Stimulated activated naive CD8-positive, alpha-beta T cell treated with anti-CD3 and anti-CD28 coated beads, Interleukin-15, amount 100 ng/mL, for 72 hours (primary cell): ENCODE results near the gene TEKT3.
A peak's percentile ranks its signal among the peaks of the same experiment; 100 is the strongest.

Source experiments
- ATAC-seq: fragments of 150-1000 bp; cut with Tn5 transposase; 2 replicates; pipeline ENCODE4 v1.10.0; 2021; ENCODE audit warnings: mild to moderate bottlenecking, moderate library complexity
- DNase-seq, 2 donors: peaks; one replicate each; pipeline ENCODE4 v3.0.0; 2021 to 2022
- H3K27ac Mint-ChIP-seq, 2 donors: one replicate each; pipeline ENCODE4 v1.8.0; 2022; ENCODE audit warnings: mild to moderate bottlenecking in 2 of 2, mixed read lengths in 2 of 2, moderate library complexity in 2 of 2
- H3K27me3 Mint-ChIP-seq: one replicate; pipeline ENCODE4 v1.8.0; 2022; ENCODE audit warnings: mixed read lengths
- H3K4me1 Mint-ChIP-seq: one replicate; pipeline ENCODE4 v1.8.0; 2022; ENCODE audit warnings: mild to moderate bottlenecking, mixed read lengths
- H3K4me3 Mint-ChIP-seq, 2 donors: one replicate each; pipeline ENCODE4 v1.8.0; 2022; ENCODE audit warnings: mild to moderate bottlenecking in 2 of 2, mixed read lengths in 2 of 2, moderate library complexity in 1 of 2
- H3K9me3 Mint-ChIP-seq, 2 donors: one replicate each; pipeline ENCODE4 v1.8.0; 2022; ENCODE audit warnings: mixed read lengths in 2 of 2

Gene TEKT3

DNA sequence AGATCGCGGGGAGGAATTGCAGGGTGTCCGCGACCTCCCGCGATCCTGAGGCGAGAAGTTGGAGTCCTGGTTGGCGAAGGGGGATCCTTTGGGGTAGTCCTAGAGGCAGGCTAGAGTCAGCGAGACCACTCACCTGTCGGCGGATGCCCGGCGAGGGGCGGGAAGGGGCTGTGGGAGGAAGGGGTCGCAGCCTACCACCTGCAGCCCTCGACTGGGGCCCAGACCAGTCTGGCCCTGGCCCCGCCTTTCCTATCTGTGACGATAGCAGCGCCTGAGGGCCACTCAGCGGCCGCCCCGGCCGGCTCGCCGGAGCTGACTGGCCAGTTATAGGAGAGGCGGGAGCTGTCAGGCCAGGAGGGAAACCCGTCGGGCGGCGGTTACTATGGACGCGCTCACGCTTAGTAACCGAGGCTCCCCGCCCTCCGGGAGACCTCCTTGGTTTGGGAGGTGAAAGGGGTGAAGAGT lies at the start of gene TEKT3:
TEKT3 (minus strand) TSS at position 213 of the 465 bp plus-strand sequence. CDS start 10,012 bp downstream, outside the sequence.
- H3K4me3 Mint-ChIP-seq: peak within 1 kb of the TSS; percentile 73 to 74
- peaks cover 69% of the 10 kb centered on the region for H3K27me3 Mint-ChIP-seq
- peaks cover 14% of the 10 kb centered on the region for H3K4me1 Mint-ChIP-seq
- ATAC-seq (peak; percentile 81), DNase-seq (peak in 1 of 2 donors; percentile 20)
- H3K27ac Mint-ChIP-seq: peak within 1 kb of the TSS in 1 of 2 donors; percentile 12
- peaks cover 0 to 4% of the 10 kb centered on the region in 2 donors for H3K9me3 Mint-ChIP-seq

GRCh38 chr17:15388356-15389041 lies 47.1 kb upstream of the TEKT3 start:
- H3K4me1 Mint-ChIP-seq: no peaks in the 10 kb centered on the region
- H3K9me3 Mint-ChIP-seq: no peaks in the 10 kb centered on the region
- peaks cover 19% of the 10 kb centered on the region for H3K27me3 Mint-ChIP-seq

GRCh38 chr17:15386083-15386482 lies 44.7 kb upstream of the TEKT3 start:
- no peaks in the 10 kb centered on the region for H3K9me3 Mint-ChIP-seq

More at GRCh38 chr17:15388356-15389041, 47.1 kb upstream of the TEKT3 start:
- no peak overlapping the region for H3K27ac Mint-ChIP-seq
- H3K4me3 Mint-ChIP-seq: no peak overlapping the region
- ATAC-seq (no peak), DNase-seq (no peak)

DNA sequence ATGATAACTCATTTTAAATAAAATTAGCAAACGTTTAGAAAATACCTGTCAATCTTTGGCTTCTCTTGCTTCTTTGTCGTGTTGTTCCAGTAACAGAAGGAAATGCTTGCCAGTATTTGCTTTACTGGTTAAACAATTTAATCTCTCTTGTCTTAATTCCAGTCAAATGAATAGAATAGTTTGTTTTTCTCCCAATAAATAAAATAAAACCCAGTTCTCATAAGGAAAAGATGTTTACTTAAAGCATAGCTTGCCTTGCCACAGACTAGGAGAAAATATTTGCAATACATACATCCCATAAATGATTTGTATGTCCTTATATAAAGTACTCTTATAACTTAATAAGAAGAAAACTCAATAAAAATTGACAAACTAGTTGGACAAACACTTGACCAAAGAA lies 43.9 kb upstream of the TEKT3 start:
- H3K4me1 Mint-ChIP-seq: no peaks in the 10 kb centered on the region
- no peak for ATAC-seq
- DNase-seq: no peak
- H3K27me3 Mint-ChIP-seq: peaks cover 17% of the 10 kb centered on the region
- no peaks in the 10 kb centered on the region for H3K9me3 Mint-ChIP-seq
- no peak overlapping the region for H3K4me3 Mint-ChIP-seq
- H3K27ac Mint-ChIP-seq: no peak overlapping the region

More at GRCh38 chr17:15386083-15386482, 44.7 kb upstream of the TEKT3 start:
- Mint-ChIP-seq H3K4me3 (no peak overlapping the region), H3K27me3 (peaks cover 17% of the 10 kb centered on the region), H3K27ac (no peak overlapping the region), H3K4me1 (no peaks in the 10 kb centered on the region)
- DNase-seq: no peak
- ATAC-seq: no peak

DNA sequence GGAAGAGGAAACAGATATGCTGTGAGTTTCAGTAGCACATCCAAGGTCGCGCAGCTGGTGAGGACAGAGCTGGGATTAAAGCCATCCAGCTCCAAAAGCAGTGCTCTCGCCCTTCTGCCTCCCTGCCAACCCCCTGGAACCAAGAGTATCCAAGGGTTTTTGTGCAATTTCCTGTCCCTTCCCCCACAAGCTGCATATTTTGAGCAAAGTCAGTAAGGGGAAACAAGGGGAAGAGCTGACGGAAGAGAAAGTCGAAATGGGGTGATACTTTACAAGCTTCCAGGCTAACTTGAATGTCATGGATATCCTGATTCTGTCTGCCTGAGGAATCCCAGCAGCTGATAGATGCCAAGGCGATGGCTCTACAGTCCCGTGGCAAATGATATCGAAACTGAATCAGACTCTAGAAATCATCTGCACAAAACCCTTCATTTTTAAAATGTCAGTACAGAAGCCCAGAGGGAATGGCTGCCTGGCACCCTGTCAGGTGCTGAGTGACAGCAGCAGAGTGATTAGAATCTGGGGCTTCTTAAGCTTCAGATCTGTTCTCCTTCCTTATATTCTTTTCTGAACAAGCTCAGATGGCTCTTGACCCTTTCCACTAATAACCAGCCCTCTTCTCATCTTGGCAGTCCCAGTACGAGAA lies 42.9 kb upstream of the TEKT3 start:
- DNase-seq (no peak), ATAC-seq (no peak)
- no peaks in the 10 kb centered on the region for H3K9me3 Mint-ChIP-seq
- H3K27ac Mint-ChIP-seq: no peak overlapping the region
- H3K4me1 Mint-ChIP-seq: no peaks in the 10 kb centered on the region
- no peak overlapping the region for H3K4me3 Mint-ChIP-seq
- H3K27me3 Mint-ChIP-seq: peaks cover 16% of the 10 kb centered on the region

DNA sequence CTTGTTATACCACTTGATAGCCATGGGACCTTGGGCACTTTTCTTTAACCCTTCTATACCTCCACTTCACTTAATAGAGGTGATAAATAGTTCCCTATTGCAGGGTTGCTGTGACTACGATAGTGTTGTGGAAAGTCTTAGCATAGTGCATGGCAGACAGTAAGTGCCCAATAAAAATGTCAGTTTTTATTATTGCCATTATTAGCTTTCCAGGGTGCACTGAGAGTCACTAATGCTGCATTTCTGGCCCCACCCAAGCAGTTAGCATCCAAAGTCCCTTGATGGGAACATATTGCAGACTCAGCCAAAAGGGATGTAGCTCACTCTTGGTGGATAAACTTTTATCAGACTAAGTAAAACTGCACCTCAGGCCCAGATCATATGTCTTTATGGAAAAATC lies 41.5 kb upstream of the TEKT3 start:
- ATAC-seq (no peak), DNase-seq (no peak)
- H3K4me3 Mint-ChIP-seq: no peak overlapping the region
- H3K9me3 Mint-ChIP-seq: no peaks in the 10 kb centered on the region
- no peak overlapping the region for H3K27ac Mint-ChIP-seq
- no peaks in the 10 kb centered on the region for H3K4me1 Mint-ChIP-seq
- peaks cover 17% of the 10 kb centered on the region for H3K27me3 Mint-ChIP-seq

- Mint-ChIP-seq H3K9me3 (no peaks in the 10 kb centered on the region), H3K4me1 (no peaks in the 10 kb centered on the region), H3K4me3 (no peak overlapping the region), H3K27me3 (peaks cover 17% of the 10 kb centered on the region), H3K27ac (no peak overlapping the region)
- no peak for ATAC-seq
- DNase-seq: no peak
Measured at GRCh38 chr17:15381707-15382106, 40.3 kb upstream of the TEKT3 start.

GRCh38 chr17:15380446-15380845 lies 39.0 kb upstream of the TEKT3 start:
- no peak overlapping the region for H3K4me3 Mint-ChIP-seq
- H3K4me1 Mint-ChIP-seq: no peaks in the 10 kb centered on the region
- H3K27me3 Mint-ChIP-seq: peaks cover 7% of the 10 kb centered on the region
- ATAC-seq (no peak), DNase-seq (no peak)
- H3K9me3 Mint-ChIP-seq: no peaks in the 10 kb centered on the region
- no peak overlapping the region for H3K27ac Mint-ChIP-seq

DNA sequence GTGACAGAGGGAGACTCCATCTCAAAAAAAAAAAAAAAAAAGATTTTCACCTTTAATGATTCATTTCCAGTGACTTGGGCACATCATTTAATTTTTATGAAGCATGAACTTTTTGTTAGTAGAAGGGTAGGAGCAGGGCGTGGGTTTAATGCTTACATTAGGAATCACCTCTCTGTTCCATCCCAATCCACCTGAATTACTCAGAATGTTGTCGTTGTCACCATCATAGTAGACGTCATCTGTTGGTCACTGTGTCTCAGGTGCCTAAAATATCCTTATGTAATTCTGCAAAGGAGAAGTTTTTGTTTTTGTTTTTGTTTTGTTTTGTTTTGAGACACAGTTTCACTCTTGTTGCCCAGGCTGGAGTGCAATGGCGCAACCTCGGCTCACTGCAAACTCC lies 38.3 kb upstream of the TEKT3 start:
- Mint-ChIP-seq H3K27ac (no peak overlapping the region), H3K27me3 (peaks cover 7% of the 10 kb centered on the region), H3K4me3 (no peak overlapping the region), H3K4me1 (no peaks in the 10 kb centered on the region), H3K9me3 (no peaks in the 10 kb centered on the region)
- no peak for ATAC-seq
- no peak for DNase-seq

DNA sequence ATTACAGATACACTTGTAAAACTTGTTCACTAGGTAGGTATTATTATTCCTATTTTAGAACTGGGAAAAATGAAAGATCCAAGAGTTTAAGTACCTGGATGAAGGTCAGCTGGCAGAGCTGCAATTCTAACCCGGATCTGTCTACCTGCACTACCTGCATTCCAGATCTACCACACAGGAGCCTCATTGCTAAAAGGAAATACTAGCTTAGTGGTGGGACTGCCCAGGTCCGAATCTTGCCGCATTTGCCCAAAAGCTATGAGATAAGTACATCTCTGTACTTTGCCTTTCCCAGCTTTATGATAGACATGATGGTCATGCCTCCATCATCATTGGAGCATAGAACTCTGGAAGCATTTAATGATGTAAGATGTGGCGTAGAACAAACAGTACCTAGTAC lies 36.8 kb upstream of the TEKT3 start:
- Mint-ChIP-seq H3K27me3 (peaks cover 7% of the 10 kb centered on the region), H3K27ac (peak overlapping the region in 1 of 2 donors; percentile 27), H3K4me1 (no peaks in the 10 kb centered on the region), H3K9me3 (no peaks in the 10 kb centered on the region), H3K4me3 (no peak overlapping the region)
- no peak for DNase-seq
- ATAC-seq: no peak

GRCh38 chr17:15377616-15378015 lies 36.2 kb upstream of the TEKT3 start:
- H3K27ac Mint-ChIP-seq: no peak overlapping the region
- H3K9me3 Mint-ChIP-seq: no peaks in the 10 kb centered on the region
- H3K4me1 Mint-ChIP-seq: no peaks in the 10 kb centered on the region
- H3K4me3 Mint-ChIP-seq: no peak overlapping the region
- peaks cover 7% of the 10 kb centered on the region for H3K27me3 Mint-ChIP-seq
- no peak for DNase-seq
- ATAC-seq: no peak

DNA sequence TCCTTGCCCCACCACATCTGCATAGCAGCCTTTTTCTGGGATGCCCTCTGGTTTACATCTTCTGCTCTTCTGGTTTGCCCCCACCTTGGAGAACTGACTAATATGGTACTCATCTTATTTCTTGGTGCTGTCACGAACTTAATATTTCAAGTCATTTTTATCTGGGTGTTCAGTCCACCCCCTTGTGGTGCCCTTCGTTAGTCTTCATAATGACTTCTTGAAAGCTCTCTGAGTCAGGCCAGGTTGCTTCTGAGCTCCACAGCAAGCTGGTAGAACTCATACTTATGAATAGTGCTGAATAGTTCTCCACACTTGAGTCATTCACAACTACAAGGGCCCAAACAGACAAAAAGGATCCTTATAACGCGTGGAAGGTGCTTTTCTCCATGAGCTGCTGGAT lies 35.8 kb upstream of the TEKT3 start:
- Mint-ChIP-seq H3K4me3 (no peak overlapping the region), H3K27me3 (peaks cover 7% of the 10 kb centered on the region), H3K9me3 (no peaks in the 10 kb centered on the region), H3K27ac (no peak overlapping the region), H3K4me1 (no peaks in the 10 kb centered on the region)
- ATAC-seq (no peak), DNase-seq (no peak)

- DNase-seq (no peak), ATAC-seq (no peak)
- H3K27me3 Mint-ChIP-seq: peaks cover 27% of the 10 kb centered on the region
- H3K4me3 Mint-ChIP-seq: no peak overlapping the region
- H3K27ac Mint-ChIP-seq: no peak overlapping the region
- no peaks in the 10 kb centered on the region for H3K9me3 Mint-ChIP-seq
- H3K4me1 Mint-ChIP-seq: no peaks in the 10 kb centered on the region
Measured at GRCh38 chr17:15371376-15372130, 30.2 kb upstream of the TEKT3 start.

DNA sequence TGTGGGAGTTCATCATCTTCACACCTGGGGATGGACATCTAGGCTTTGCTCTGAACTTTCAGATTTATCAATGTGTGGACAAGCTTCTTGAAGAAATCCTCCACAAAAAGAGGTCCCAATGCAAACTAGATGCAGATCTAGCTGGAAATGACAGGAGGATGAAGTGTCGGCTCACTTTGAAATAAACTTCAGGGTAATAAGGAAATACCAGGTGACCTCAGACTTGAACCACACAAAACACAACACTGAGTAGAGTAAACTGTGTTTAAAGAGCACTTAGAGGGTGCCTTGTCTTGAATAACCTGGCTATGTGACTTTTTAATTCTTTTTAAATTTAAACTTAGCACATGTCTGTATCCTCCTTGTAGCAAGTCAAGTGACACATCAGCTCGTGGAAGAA lies 27.2 kb upstream of the TEKT3 start:
- peaks cover 27% of the 10 kb centered on the region for H3K27me3 Mint-ChIP-seq
- no peaks in the 10 kb centered on the region for H3K4me1 Mint-ChIP-seq

GRCh38 chr17:15366026-15366425 lies 24.6 kb upstream of the TEKT3 start:
- H3K4me3 Mint-ChIP-seq: no peak overlapping the region
- H3K27ac Mint-ChIP-seq: no peak overlapping the region
- DNase-seq (no peak), ATAC-seq (no peak)
- peaks cover 20% of the 10 kb centered on the region for H3K27me3 Mint-ChIP-seq
- no peaks in the 10 kb centered on the region for H3K4me1 Mint-ChIP-seq
- no peaks in the 10 kb centered on the region for H3K9me3 Mint-ChIP-seq

More for the DNA sequence above, 27.2 kb upstream of the TEKT3 start:
- no peak for DNase-seq
- Mint-ChIP-seq H3K9me3 (no peaks in the 10 kb centered on the region), H3K27ac (no peak overlapping the region), H3K4me3 (no peak overlapping the region)
- ATAC-seq: no peak

GRCh38 chr17:15364615-15365014 lies 23.2 kb upstream of the TEKT3 start:
- Mint-ChIP-seq H3K9me3 (no peaks in the 10 kb centered on the region), H3K4me1 (no peaks in the 10 kb centered on the region), H3K4me3 (no peak overlapping the region), H3K27me3 (peaks cover 13% of the 10 kb centered on the region), H3K27ac (no peak overlapping the region)
- DNase-seq: no peak
- no peak for ATAC-seq
